Raji (cell line): ENCODE results near the gene P3H2.

ENCODE experiments used
- POLR2A ChIP-seq: IDR thresholded peaks from 2 replicates; pipeline ENCODE4 v1.6.1; 2011; ENCODE audit warnings: low read depth, low read length, control low read depth; ENCODE audit not compliant: insufficient read depth

Gene P3H2

DNA sequence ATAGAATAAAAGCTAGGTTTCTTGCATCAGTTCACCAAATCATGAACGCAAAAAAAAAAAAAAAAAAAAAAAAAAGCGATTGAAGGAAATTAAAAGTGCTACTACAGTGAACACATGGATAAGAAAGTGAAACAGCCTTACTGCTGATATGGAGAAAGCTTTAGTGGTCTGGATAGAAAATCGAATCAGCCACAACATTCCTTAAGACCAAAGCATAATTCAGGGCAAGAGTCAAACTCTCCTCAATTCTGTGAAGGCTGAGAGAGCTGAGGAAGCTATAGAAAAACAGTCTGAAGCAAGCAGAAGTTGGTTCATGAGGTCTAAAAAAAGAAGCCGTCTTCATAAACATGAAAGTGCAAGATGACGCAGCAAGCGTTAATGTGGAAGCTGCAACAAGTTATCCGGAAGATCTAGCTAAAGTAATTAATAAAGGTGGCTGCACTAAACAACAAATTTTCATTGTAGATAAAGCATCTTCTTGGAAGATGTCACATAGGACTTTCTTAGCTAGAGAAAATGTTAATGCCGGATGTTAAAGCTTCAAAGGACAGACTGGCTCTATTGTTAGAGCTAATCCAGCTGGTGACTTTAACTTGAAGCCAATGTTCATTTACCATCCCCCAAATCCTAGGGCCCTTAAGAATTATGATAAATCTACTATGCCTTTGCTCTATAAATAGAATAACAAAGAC, 19.2 kb downstream of the P3H2 start:
- TF ChIP-seq POLR2A = no peak

DNA sequence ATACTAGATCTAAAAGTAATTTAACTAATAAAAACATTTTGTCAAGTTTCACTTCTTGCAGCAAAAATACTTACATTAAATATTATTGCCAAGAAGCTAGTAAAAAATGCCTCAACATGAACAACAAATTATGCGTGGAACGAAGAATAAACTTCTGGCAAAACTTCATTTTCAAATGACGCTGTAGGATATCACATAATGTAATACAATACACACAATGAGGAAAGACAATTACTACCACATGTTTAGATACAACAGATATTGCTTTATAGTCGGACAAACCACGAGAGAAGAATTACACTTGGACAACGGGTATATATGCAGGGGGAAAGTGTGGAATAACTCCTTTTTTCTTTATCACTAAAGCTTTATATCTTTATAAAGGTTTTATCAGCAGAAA, 21.6 kb downstream of the P3H2 start:
- TF ChIP-seq POLR2A = no peak

DNA sequence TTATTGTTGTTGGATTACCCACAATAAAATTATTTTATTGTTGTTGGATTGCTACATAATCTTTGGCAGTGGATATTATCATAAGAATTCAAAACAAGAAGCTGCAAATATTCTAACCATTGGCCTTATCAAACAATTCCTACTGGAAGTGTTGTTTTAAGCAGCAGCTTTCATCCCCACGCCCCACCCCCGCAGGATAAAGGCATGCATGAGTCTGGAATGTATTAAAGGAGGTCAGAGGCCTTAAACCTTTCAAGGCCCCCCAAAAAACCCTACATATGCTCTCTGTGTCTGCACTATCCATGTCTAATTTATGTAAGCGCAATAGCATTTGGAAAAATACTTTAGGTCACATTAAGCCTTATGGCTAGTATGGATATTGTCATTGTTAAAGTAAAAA, 23.1 kb downstream of the P3H2 start:
- no peak for TF ChIP-seq POLR2A

DNA sequence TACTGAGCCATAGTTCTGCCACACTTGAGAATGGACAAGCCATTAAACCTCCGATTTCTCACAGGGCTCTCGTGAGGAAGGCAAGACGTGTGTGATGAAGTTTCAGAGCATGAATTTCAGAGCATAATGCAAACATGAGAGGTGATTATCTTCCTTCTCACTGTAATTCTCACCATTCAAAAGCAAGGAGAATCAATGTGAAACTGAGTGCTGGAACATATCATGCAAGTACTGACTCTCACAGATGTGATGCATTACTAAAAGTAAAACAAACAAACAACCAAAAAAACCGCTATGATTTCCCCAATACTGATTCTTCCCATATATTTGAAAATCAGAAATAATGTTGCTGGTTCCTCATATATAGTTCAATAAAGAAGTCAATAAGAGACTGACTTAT, 23.7 kb downstream of the P3H2 start:
- no peak for TF ChIP-seq POLR2A

DNA sequence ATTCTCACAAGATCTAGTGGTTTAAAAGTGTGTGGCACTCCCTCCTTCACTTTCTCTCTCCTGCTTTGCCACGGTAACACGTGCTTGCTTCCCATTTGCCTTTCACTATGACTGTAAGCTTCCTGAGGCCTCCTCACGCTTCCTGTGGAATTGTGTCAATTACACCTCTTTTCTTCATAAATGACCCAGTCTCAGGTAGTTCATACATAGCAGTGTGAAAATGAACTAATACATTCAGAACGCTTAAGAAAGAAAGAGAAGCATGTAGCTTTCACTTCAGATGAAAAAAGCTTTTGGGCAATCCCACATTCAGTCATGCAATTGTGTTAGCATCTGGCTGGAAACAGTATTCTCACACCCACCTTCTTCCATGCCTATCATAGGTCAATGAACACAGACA, 24.4 kb downstream of the P3H2 start:
- no peak for TF ChIP-seq POLR2A

DNA sequence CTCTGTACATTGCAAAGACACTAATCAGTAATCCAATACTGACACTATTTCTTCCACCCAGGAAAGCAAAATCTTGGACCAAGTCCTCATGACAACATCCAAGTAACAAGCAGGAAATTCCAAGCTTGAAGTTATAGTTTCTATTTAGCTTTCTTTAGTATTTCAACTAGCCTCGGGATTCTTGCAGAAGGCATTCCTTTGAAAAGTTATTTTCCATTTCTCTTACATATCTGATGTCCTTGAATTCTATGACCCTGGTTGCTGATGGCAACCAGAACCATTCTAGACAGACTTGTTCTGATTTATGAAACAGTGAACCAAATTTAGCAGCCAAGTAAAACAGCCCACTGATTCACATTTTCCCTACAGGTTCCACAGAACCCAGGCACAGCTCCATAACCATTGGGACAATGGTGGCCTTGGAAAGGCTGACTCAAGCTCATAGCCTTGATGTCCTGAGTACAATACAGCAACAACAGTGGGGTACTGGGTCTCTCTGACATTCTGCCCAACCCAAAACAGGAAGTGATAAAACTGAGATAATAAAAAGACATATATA, 26.5 kb downstream of the P3H2 start:
- TF ChIP-seq POLR2A = no peak

DNA sequence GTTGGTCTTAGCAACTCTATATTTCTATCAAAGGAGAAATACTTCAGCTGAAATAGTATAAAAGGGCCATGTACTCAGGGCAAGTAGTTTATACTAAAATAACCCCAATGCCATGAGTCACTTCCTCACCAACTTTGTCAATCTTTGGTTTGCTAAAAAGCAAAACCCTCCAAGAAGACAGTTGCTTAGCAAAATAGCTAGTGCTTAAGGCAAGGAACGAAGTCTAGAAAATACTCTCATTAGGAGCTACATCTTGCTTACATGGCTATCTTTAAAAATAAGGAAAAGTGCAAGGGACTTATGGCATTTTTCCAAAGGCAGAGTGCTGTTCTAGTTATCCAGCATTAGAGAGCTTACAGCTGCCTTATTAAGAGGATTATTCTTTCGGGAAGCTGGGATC, 28.4 kb downstream of the P3H2 start:
- no peak for TF ChIP-seq POLR2A

DNA sequence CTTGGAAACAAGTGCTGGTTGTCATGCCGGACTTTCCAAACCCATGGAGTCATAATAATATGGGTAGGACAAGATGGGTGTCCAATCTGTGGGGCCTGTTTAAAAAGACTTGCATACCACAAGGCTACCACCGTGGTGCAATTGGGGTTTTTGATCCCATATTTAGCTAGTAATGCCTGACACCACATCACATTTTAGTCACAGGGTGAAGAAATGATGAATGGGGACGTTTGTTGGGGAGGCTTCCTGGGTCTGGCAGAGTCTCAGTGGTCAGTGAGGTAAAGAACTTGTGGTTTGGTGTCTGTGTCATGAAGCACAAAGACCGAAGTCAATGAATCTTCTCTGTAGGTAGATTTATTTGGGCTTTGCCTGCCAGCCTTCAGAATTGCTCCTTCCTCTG, 31.0 kb downstream of the P3H2 start:
- no peak for TF ChIP-seq POLR2A

DNA sequence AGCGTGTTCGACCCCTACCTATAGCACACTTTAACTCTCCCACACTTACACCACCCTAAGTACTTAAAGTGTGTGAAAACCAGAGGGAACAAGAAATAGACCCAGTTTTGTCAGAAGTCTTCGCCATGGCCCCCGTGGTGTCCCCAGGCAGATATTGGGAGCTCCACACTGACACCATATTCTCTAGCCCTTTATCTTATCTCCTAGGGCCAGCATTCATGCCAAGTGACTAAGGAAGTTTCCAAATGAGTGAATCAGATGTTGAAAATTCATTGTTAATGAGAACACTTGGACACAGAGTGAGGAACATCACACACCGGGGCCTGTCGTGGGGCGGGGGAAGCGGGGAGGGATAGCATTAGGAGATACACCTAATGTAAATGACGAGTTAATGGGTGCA, 31.8 kb downstream of the P3H2 start:
- no peak for TF ChIP-seq POLR2A

DNA sequence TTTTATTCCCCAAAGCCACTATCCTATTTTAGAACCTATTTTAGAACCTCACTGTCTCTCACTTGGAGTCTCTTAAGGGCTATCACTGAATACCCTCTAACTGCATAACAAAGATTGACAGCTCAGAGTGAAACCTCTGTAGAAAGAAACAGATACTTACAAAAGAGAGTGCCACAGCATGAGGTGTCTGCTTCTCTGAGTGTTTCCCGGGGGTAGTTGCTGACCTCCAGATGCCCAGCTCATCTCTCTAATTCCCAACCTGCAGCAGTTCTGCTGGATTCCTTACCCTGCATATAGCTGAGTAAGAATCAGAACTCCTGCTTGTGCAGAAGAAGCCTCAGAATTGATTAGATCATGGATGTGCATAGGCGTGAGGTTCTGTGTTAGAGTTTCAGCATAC, 34.5 kb downstream of the P3H2 start:
- no peak for TF ChIP-seq POLR2A

DNA sequence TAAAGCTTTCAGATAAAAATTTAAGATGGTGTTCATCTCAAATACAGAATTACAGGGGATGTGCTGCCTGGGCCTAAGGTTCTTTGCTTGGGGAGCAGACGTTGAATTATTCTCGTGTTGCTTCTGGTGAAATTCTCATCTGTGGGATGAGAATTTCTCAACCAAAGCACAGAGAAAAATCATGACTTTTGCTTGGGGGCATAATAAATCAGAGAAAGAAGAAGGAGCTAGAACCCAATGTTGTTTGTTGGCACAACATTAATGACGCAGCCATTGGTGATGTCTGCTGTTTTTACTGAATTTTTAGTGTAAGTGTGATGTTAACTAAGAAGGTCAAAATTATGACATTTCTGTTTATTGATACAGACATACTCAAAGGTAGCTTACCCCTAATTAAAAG, 35.7 kb downstream of the P3H2 start:
- no peak for TF ChIP-seq POLR2A

DNA sequence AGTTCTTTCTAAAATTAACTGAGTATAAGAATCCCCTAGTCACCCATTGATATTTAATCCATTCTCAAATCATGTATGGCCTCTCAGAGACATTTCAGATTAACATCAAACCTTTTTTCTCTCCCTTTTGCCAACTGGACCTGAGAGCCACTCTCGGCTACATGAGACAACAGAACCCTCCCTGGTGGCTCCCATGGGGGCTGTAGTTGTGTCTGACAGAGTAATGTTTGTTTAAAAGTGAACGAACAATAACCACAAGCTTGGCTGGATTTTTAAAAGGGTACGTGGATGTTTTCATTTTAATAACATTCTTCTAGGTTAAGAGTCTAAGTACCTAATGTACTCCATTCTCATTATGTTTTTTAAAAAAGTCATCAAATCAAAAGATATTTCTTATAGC, 37.1 kb downstream of the P3H2 start:
- no peak for TF ChIP-seq POLR2A

DNA sequence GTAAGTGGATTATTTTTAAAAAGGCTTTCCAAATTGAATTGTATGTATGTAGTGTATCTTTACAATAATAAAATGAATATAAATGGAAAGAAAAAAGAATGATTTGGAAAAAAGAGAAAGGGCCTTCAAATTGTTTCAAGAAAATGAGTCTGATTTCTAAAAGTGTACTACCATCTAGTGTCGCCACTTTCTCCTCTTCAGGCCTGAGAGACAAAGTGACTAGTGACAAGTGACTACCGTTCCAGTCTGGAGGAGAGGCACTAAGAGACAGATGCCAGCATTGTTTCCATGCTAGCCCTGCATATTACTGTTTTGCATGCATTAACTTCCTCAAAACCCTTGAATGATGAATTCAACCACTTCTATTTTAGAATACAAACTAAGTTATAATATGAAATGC, 39.3 kb downstream of the P3H2 start:
- TF ChIP-seq POLR2A = no peak

DNA sequence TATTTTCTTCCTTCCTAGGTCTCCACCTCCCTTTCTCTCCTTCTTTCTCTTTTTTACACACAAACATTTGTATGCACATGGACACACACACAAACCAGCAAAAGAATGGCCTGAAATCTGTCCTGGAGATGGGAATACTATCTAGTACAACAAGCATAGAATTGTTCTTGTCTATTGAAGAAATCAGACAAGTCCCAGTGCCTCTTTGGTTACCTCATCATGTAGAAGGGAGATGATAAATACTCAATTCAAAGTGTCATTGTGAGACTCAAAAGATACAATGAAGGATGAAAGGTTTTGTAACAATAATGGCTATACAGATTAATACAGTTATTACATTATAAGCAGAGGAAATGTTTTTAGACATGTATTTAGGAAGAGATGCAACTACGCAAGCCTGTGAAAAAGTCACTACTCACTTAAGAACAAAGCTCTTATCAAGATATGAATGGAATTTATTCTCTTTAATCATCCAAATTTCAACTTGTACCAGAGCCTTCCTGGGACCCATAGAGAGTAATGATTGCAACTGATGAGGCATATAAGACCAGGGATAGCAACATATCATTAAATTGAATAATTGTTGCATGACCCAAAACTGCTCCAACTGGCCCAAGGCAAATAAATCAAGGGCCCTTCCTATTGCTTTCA, 43.2 kb downstream of the P3H2 start:
- no peak for TF ChIP-seq POLR2A

DNA sequence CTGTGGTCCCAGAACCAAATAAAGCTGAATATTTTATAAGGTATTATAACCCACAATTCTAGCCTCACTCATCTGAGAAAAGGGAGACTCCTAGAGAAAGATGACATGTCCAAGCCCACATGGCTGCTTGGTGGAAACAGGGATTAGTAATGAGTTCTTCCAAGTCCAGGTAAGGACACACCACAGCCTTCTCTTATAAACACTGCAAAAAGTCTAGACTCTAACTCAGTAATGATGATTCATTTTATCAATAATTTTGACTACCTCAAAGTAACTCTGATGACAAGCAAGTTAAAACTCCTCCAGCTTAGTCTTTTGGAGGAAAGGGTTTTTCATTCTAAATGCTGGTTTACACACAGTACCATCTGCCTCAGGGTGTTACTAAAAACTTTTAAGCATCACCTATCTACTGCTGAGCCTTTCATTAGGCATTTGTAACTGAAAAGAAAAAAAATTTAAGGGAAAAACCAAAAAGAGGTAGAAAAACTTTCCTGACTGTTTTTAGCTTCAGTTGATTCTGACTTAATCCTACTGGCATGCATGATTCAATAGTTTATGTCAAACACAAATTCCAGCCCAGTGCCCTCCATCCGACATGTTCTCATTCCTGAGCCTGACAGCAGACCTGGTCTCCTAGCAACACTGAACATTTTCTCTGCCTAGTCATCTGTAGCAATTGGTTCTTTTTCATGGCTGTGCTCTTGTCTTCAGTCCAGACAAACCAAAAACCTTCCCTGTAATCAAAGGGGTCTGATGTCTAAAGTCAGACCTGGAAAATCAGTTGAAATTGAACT, 43.9 kb downstream of the P3H2 start:
- no peak for TF ChIP-seq POLR2A

DNA sequence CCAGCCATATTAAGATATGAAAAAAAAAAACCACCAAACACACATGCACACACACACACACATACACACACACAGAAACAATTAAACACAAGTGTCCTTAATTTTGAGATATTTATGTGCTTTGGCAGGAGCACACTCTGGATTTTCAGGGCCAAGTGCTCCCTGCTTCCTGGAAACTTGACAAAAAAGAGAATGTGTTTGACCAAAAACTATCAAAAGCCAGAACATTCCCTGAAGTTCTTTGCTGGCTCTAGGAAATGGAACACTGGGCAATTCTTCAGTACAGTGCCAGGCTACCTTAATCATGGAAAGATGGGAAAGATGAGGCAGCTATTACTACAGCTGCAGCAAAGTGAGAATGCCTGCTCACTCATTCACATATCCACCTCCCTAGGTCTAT, 44.6 kb downstream of the P3H2 start:
- no peak for TF ChIP-seq POLR2A
